Measurements from ENCODE around the gene EPC1. TPM values are rescaled to one million over a fixed set of nuclear protein-coding genes. Genes with fewer than 3 reads are reported as not detected.
A peak's percentile ranks its signal among the peaks of the same experiment; 100 is the strongest.

Gene EPC1
- total RNA-seq, 1 experiment from 2014 or later, result 17.0 TPM

GRCh38 chr10:32315424-32315823, 31.5 kb downstream of the EPC1 start:
- no peak for DNase-seq (ENCODE audit: low read depth)
- in situ Hi-C loops (cut with HindIII; ENCODE audit: low pct_unique_long_range_greater_than_20kb, low sequenced_read_pairs), result no loop called here

GRCh38 chr10:32314588-32314987, 32.4 kb downstream of the EPC1 start:
- DNase-seq (ENCODE audit: low read depth), result no peak
- in situ Hi-C loops (cut with HindIII; ENCODE audit: low pct_unique_long_range_greater_than_20kb, low sequenced_read_pairs), result no loop called here

- in situ Hi-C loops (cut with HindIII; ENCODE audit: low pct_unique_long_range_greater_than_20kb, low sequenced_read_pairs), result no loop called here
- DNase-seq (ENCODE audit: low read depth), result no peak
Measured at GRCh38 chr10:32308027-32308603, 38.8 kb downstream of the EPC1 start.

GRCh38 chr10:32307609-32308008, 39.3 kb downstream of the EPC1 start:
- in situ Hi-C loops (cut with HindIII; ENCODE audit: low pct_unique_long_range_greater_than_20kb, low sequenced_read_pairs), result no loop called here

GRCh38 chr10:32299354-32299980, 47.5 kb downstream of the EPC1 start:
- no peak for DNase-seq (ENCODE audit: low read depth)
- in situ Hi-C loops (cut with HindIII; ENCODE audit: low pct_unique_long_range_greater_than_20kb, low sequenced_read_pairs), result no loop called here

More at GRCh38 chr10:32307609-32308008, 39.3 kb downstream of the EPC1 start:
- DNase-seq (ENCODE audit: low read depth), result no peak

- no peak for DNase-seq (ENCODE audit: low read depth)
- in situ Hi-C loops (cut with HindIII; ENCODE audit: low pct_unique_long_range_greater_than_20kb, low sequenced_read_pairs), result no loop called here
Measured at GRCh38 chr10:32298075-32298812, 48.7 kb downstream of the EPC1 start.

- in situ Hi-C loops (cut with HindIII; ENCODE audit: low pct_unique_long_range_greater_than_20kb, low sequenced_read_pairs), result no loop called here
- no peak for DNase-seq (ENCODE audit: low read depth)
Measured at GRCh38 chr10:32295027-32295426, 51.9 kb downstream of the EPC1 start.

- no peak for DNase-seq (ENCODE audit: low read depth)
- in situ Hi-C loops (cut with HindIII; ENCODE audit: low pct_unique_long_range_greater_than_20kb, low sequenced_read_pairs), result no loop called here
Measured at GRCh38 chr10:32293581-32293980, 53.4 kb downstream of the EPC1 start.

- no peak for DNase-seq (ENCODE audit: low read depth)
- in situ Hi-C loops (cut with HindIII; ENCODE audit: low pct_unique_long_range_greater_than_20kb, low sequenced_read_pairs), result no loop called here
Measured at GRCh38 chr10:32279795-32280194, 67.2 kb downstream of the EPC1 start.

- no peak for DNase-seq (ENCODE audit: low read depth)
- in situ Hi-C loops (cut with HindIII; ENCODE audit: low pct_unique_long_range_greater_than_20kb, low sequenced_read_pairs), result no loop called here
Measured at GRCh38 chr10:32273336-32273735, 73.6 kb downstream of the EPC1 start.

GRCh38 chr10:32271617-32272016, 75.3 kb downstream of the EPC1 start:
- in situ Hi-C loops (cut with HindIII; ENCODE audit: low pct_unique_long_range_greater_than_20kb, low sequenced_read_pairs), result no loop called here
- DNase-seq (ENCODE audit: low read depth), result no peak

GRCh38 chr10:32269343-32270100, 77.4 kb downstream of the EPC1 start:
- in situ Hi-C loops (cut with HindIII; ENCODE audit: low pct_unique_long_range_greater_than_20kb, low sequenced_read_pairs), result no loop called here

GRCh38 chr10:32268788-32269187, 78.2 kb downstream of the EPC1 start:
- no peak for DNase-seq (ENCODE audit: low read depth)
- in situ Hi-C loops (cut with HindIII; ENCODE audit: low pct_unique_long_range_greater_than_20kb, low sequenced_read_pairs), result no loop called here

More at GRCh38 chr10:32269343-32270100, 77.4 kb downstream of the EPC1 start:
- no peak for DNase-seq (ENCODE audit: low read depth)

- in situ Hi-C loops (cut with HindIII; ENCODE audit: low pct_unique_long_range_greater_than_20kb, low sequenced_read_pairs), result no loop called here
- no peak for DNase-seq (ENCODE audit: low read depth)
Measured at GRCh38 chr10:32266979-32267378, 80.0 kb downstream of the EPC1 start.

- in situ Hi-C loops (cut with HindIII; ENCODE audit: low pct_unique_long_range_greater_than_20kb, low sequenced_read_pairs), result no loop called here
Measured at GRCh38 chr10:32266566-32266965, 80.4 kb downstream of the EPC1 start.

GRCh38 chr10:32265756-32266155, 81.2 kb downstream of the EPC1 start:
- DNase-seq (ENCODE audit: low read depth), result no peak
- in situ Hi-C loops (cut with HindIII; ENCODE audit: low pct_unique_long_range_greater_than_20kb, low sequenced_read_pairs), result no loop called here

More at GRCh38 chr10:32266566-32266965, 80.4 kb downstream of the EPC1 start:
- no peak for DNase-seq (ENCODE audit: low read depth)

- in situ Hi-C loops (cut with HindIII; ENCODE audit: low pct_unique_long_range_greater_than_20kb, low sequenced_read_pairs), result no loop called here
- DNase-seq (ENCODE audit: low read depth), result peak; percentile 54
Measured at GRCh38 chr10:32263300-32263699, 83.7 kb downstream of the EPC1 start.

GRCh38 chr10:32259551-32259950, 87.4 kb downstream of the EPC1 start:
- in situ Hi-C loops (cut with HindIII; ENCODE audit: low pct_unique_long_range_greater_than_20kb, low sequenced_read_pairs), result no loop called here
- no peak for DNase-seq (ENCODE audit: low read depth)
